Coronary artery (tissue), 2 donors: ENCODE results near the gene MRRF.

Experiments
- DNase-seq: peaks from one replicate; pipeline ENCODE4 v3.0.0-alpha.2; 2017; ENCODE audit warnings: low spot score
- H3K27ac ChIP-seq, 2 donors: fragments of 200-600 bp; sonication (generic); one replicate each; pipeline ENCODE4 v1.5.1; 2016 to 2019
- H3K4me3 ChIP-seq: fragments of 200-600 bp; sonication (generic); 2 replicates; pipeline ENCODE4 v1.5.1; 2016; ENCODE audit warnings: mild to moderate bottlenecking, moderate library complexity
- TF ChIP-seq, protein P1 (sequence below): fragments of 200-600 bp; sonication (generic); IDR thresholded peaks from one replicate; pipeline ENCODE4 v1.5.1; 2019; ENCODE audit warnings: antibody characterized with exemption

Gene MRRF

DNA sequence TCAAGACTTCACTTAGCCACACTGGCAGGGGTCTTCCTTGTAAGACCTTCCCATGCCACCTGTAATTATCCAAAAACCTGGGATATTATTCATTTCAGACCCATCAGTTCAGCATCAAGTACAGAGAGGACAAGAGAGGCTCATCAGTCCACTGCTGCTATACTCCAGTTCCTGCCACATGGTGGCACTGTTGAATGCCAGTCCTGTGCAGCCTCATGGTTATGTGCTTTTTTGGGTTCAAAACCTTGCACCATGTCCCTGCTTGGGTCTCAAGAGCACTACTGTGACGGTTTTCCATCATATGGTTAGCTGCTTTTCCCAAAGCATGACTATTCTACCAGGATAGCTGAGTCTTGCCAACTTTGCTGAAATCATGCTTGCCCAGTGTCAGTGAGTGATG is 114.7 kb downstream of the MRRF start:
- Histone ChIP-seq H3K4me3 (no peak overlapping the region), H3K27ac (no peak overlapping the region)
- TF ChIP-seq, protein P1, sequence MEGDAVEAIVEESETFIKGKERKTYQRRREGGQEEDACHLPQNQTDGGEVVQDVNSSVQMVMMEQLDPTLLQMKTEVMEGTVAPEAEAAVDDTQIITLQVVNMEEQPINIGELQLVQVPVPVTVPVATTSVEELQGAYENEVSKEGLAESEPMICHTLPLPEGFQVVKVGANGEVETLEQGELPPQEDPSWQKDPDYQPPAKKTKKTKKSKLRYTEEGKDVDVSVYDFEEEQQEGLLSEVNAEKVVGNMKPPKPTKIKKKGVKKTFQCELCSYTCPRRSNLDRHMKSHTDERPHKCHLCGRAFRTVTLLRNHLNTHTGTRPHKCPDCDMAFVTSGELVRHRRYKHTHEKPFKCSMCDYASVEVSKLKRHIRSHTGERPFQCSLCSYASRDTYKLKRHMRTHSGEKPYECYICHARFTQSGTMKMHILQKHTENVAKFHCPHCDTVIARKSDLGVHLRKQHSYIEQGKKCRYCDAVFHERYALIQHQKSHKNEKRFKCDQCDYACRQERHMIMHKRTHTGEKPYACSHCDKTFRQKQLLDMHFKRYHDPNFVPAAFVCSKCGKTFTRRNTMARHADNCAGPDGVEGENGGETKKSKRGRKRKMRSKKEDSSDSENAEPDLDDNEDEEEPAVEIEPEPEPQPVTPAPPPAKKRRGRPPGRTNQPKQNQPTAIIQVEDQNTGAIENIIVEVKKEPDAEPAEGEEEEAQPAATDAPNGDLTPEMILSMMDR, result no peak
- no peak for DNase-seq

DNA sequence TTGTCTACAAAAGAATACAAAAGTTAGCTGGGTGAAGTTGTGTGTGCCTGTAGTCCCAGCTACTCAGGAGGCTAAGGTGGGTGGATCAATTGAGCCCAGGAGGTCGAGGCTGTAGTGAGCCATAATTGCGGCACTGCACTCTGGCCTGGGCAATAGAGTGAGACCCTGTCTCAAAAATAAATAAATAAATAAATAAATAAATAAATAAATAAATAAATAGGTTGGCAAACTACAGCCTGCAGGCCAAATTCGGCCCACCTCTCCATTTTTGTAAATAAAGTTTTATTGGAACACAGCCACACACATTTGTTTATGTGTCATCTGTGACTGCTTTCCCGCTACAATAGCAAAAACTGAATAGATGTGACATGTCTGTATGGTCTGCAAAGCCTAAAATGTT is 115.6 kb downstream of the MRRF start:
- no peak for DNase-seq
- Histone ChIP-seq H3K27ac (no peak overlapping the region), H3K4me3 (no peak overlapping the region)
- TF ChIP-seq, protein P1, result no peak
